NCI-H1048 (cell line): ENCODE measurements around the gene RALGAPA2.
"Not testable (repeated sequence)": the region's sequence is repeated elsewhere in the genome, so short reads cannot be mapped to it uniquely, and the experiment has no call there.

ENCODE experiments used
- DNase-seq: peaks from one replicate; lab custom pipeline; 2025; lab: John Stamatoyannopoulos, UW

The RALGAPA2 gene

GRCh38 chr20:20573797-20574196, 138.6 kb downstream of the RALGAPA2 start:
- DNase-seq, result no peak

- no peak for DNase-seq
Measured at GRCh38 chr20:20571068-20571780, 141.2 kb downstream of the RALGAPA2 start.

- DNase-seq, result no peak
Measured at GRCh38 chr20:20568604-20569205, 143.7 kb downstream of the RALGAPA2 start.

- DNase-seq, result no peak
Measured at GRCh38 chr20:20567712-20568111, 144.7 kb downstream of the RALGAPA2 start.

- no peak for DNase-seq
Measured at GRCh38 chr20:20566516-20566915, 145.9 kb downstream of the RALGAPA2 start.

GRCh38 chr20:20564279-20564678, 148.2 kb downstream of the RALGAPA2 start:
- DNase-seq, result no peak

- DNase-seq, result no peak
Measured at GRCh38 chr20:20562507-20562906, 149.9 kb downstream of the RALGAPA2 start.

- no peak for DNase-seq
Measured at GRCh38 chr20:20561841-20562240, 150.6 kb downstream of the RALGAPA2 start.

GRCh38 chr20:20561172-20561571, 151.3 kb downstream of the RALGAPA2 start:
- no peak for DNase-seq

- DNase-seq, result no peak
Measured at GRCh38 chr20:20557406-20557805, 155.0 kb downstream of the RALGAPA2 start.

GRCh38 chr20:20555838-20556237, 156.6 kb downstream of the RALGAPA2 start:
- no peak for DNase-seq

- DNase-seq, result no peak
Measured at GRCh38 chr20:20554951-20555350, 157.5 kb downstream of the RALGAPA2 start.

- no peak for DNase-seq
Measured at GRCh38 chr20:20553541-20553940, 158.9 kb downstream of the RALGAPA2 start.

GRCh38 chr20:20552076-20552475, 160.4 kb downstream of the RALGAPA2 start:
- no peak for DNase-seq

GRCh38 chr20:20551409-20551808, 161.0 kb downstream of the RALGAPA2 start:
- no peak for DNase-seq

- DNase-seq, result no peak
Measured at GRCh38 chr20:20549704-20550103, 162.7 kb downstream of the RALGAPA2 start.

- no peak for DNase-seq
Measured at GRCh38 chr20:20549267-20549612, 163.2 kb downstream of the RALGAPA2 start.

- no peak for DNase-seq
Measured at GRCh38 chr20:20548527-20549266, 163.7 kb downstream of the RALGAPA2 start.

GRCh38 chr20:20547876-20548266, 164.6 kb downstream of the RALGAPA2 start:
- no peak for DNase-seq

- no peak for DNase-seq
Measured at GRCh38 chr20:20547221-20547875, 165.1 kb downstream of the RALGAPA2 start.

GRCh38 chr20:20546402-20546801, 166.0 kb downstream of the RALGAPA2 start:
- DNase-seq, result no peak

- DNase-seq, result not testable (repeated sequence)
Measured at GRCh38 chr20:20543348-20543747, 169.1 kb downstream of the RALGAPA2 start.
